NCI-H510A treated with DMSO at 0.1 percent for 48 hours (cell line): ENCODE measurements around the gene SPATS2L.
A peak's percentile ranks its signal among the peaks of the same experiment; 100 is the strongest.

Experiments used
- DNase-seq: peaks from one replicate; lab custom pipeline; 2025; lab: John Stamatoyannopoulos, UW

SPATS2L gene

DNA sequence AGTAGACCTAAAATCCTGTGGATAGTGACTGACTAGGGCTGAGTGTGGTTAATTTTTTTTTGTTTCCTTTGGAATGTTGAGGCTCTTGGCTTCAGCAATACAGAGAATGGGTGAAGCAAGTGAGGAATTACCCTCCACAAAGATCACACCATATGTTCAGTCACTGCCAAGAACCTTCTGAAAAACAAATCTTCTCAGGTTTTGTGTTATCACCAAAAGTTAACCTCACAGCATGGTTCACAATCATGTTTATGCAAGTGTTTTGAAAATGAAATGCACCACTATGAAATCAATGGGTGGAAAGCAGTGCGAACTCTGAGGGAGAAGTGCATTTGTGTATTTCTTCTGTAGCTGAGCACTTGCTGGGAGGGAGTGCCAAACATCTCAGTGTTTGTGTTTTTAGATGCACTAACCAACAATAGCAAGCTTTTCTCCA lies 44.4 kb downstream of the SPATS2L start:
- no peak for DNase-seq

GRCh38 chr2:200351815-200352214 lies 45.3 kb downstream of the SPATS2L start:
- no peak for DNase-seq

- no peak for DNase-seq
Measured at GRCh38 chr2:200352636-200353035, 46.1 kb downstream of the SPATS2L start.

- no peak for DNase-seq
Measured at GRCh38 chr2:200353120-200353519, 46.6 kb downstream of the SPATS2L start.

DNA sequence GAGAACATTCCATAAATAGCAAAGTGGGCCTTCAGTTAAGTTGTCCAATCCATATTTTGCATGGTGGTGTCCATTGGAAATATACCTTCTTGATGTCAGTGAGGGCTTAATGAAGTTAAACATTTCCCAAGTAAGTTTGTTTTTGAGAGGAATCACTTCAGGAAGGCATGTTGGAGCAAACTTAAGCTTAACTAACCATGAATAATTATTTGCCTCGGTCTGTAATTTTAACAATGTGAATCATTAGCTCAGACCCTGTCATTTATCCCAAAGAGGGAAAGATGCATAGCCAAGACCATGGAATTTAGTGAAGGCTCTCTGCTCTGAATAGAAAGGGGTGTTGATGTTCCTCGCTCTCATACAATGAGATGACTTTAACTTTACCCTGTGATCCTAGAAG lies 47.4 kb downstream of the SPATS2L start:
- DNase-seq: no peak

DNA sequence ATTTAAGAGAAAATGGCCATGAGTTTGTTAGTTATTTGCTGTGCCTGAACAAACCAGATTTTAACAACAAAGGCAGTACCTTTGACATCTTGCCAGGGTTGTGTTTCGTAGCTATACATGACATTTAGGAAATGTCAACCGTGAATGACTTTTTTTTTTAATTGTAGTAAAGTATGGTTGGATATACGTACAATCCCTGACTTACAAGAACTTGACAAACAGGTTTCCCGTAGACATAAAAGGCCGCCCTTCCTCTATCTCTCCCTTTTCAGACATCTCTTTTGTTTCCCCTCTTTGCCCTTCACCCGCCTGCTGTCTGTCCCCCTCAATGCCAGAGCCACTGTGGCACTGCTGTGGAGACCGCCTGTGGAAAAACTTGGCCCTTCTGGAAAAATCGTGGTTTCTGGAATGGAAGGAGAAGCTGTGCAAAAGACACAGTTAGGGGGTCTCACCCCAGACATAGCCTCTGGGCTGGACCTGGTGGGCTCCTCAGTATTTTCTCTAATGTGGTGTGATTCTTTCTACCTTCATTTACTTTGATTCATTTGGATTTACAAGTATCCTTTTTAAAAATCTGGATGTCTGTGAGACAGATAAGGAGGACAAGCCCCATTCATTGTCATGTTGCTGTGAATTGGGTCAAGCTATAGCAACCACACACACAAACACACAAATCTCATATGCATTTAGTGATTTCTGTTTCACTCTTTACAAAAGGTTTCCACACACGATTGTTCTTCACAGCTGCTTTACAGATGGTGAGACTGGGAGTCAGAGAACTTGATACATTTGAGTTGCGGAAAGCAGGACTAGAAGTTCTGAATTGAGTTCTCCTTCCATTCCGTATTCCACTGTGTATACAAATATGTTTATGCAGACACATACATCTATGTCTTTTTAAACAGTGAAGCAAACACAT lies 48.6 kb downstream of the SPATS2L start:
- DNase-seq: peak; percentile 70

- DNase-seq: no peak
Measured at GRCh38 chr2:200356321-200356720, 49.8 kb downstream of the SPATS2L start.

- no peak for DNase-seq
Measured at GRCh38 chr2:200356857-200357384, 50.4 kb downstream of the SPATS2L start.

GRCh38 chr2:200357845-200358244 lies 51.4 kb downstream of the SPATS2L start:
- DNase-seq: no peak

DNA sequence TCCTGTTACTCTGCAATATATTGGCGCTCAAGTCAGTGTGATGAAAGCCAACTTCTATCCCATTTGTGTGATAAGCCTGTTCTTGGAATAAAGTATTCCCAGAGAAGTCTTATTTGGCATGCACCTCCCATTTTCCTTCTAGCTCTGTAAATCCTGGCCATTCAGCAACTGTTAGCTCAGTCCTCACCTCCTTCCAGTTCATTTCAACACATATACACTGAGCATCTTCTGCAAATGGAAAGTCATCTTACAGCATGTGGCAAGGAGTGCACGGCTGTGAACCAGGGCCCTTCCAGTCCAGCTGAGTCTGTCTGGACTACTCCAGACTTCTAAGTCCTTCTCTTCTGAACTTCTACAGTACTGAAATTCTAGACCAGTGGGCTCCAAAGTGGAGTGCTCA lies 53.1 kb downstream of the SPATS2L start:
- no peak for DNase-seq

DNA sequence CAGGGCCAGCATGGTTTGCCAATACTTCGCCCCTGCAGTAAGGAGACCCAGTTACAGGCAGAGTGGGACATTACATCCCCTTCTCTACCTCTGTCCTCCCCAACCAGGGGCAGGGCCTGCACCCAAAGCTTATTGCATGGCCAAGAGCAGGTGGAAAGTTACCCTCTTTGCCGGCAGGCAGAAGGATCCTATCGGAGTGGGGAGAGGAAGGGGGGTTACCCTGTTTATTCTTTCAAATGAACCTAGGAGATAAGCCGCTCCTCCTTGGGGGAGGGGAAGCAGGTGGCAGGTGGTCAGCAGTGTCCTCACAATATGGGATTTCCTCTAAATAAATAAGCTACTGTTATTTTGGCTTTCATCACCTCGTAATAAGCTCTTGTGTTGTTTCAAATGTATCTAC lies 53.9 kb downstream of the SPATS2L start:
- peak; percentile 79 for DNase-seq

DNA sequence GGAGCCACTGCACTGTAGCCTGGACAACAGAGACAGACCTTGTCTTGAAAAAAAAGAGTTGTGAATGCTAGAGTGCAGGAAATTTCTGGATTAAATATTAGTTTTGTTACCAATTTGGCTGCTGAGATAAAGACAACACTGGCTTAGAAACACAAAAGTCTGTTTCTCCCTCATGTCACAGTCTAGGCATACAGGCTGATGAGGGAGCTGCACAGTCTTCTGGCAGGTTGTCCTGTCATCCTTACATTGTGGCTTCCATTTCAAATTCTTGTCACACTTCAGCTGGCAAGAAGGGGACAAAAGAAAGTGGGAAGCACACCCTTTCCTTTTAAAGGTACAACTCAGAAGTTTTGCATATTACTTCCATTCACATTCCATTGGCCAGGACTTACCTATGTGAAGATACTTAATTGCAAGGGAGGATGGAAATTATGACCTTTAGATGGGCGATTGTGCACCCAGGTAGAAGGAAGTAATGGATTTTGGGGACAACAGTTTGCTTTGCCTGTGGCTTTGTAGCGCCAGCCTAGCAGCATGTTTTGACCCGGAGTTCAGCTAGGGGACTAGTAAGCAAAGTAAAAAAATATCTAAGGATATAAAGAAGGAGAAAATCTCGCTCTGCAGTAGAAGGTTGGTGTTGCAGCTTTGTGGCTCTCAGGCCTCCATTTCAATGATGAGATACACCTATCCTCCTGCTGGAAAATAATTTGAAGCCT lies 55.9 kb downstream of the SPATS2L start:
- no peak for DNase-seq

DNA sequence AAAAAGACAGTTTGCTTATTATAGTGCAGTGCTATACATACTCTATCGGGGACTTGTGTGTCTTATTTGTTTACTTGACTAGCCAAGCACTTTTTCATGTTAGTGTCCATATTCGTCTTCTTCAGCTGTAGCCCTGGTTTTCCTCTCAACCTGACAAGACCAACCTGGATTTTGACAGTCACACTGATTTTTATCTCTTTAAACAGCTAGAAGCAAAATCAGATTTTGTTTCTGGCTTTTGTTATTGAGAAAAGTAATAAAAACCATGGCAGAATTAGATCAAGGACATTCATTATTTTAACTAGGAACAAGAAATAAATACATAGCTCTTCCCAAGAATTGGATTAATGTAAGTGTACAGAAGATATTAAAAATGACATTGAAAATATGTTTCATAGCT lies 56.8 kb downstream of the SPATS2L start:
- no peak for DNase-seq

- no peak for DNase-seq
Measured at GRCh38 chr2:200364142-200364541, 57.6 kb downstream of the SPATS2L start.

DNA sequence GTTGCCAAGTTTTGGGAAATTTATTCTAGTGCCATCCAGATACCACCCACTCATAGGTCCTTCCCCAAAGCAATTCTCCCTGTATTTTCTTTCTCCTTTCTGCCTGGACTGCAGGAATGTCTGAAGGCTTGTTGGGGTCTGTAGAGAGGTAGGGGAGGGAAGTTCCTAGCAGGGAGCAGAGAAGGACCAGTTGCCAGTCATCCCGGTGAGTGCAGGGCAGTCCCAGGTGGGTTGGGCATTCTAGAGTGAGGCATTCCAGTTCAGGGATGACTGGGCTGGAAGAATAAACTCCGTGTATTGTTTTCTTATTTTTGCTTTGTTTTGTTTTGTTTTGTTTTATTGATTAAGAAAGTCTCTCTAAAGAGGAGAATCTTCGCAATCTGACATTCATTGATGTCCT lies 58.1 kb downstream of the SPATS2L start:
- DNase-seq: no peak

- no peak for DNase-seq
Measured at GRCh38 chr2:200365209-200365608, 58.7 kb downstream of the SPATS2L start.

GRCh38 chr2:200367155-200367554 lies 60.7 kb downstream of the SPATS2L start:
- no peak for DNase-seq

- DNase-seq: no peak
Measured at GRCh38 chr2:200369886-200370285, 63.4 kb downstream of the SPATS2L start.

- no peak for DNase-seq
Measured at GRCh38 chr2:200373231-200373630, 66.7 kb downstream of the SPATS2L start.

GRCh38 chr2:200373973-200374416 lies 67.5 kb downstream of the SPATS2L start:
- no peak for DNase-seq

DNA sequence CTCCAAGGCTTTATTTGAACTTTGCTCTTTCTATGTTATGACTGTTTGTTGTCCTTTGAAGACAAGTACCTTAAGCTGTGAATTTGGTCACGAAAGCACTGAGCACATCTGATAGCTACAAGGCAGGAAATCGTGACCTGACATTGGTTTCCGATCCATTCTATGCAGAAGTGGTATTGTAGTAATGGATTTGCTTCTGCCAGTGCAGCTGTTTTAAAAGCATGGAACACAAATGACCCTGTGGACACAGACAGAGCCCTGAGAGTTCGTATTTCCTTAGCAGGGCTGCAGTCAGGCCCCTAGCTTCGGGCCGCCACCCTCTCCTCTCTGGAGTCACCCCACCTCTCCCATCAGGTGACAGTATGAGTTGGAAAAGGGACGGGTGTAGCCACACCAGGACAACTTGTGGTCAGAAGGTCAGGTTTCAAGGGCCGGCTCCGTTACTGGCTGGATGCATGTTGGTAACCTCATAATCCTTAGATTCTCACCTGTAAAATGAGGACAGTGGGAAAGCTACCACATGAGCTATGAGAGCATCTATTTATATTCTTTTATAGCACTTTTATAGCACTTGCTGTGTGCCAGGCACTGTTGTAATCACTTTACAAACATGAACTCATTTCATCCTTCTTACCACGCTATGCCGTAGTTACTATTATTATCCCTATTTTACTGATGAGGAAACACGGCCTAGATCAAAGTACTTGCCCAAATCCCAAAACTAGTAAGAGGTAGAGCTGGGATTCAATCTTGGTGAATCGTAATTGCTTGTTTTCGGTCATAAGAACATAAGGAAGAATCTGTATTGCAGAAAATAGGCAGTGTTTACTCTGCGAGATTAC lies 70.2 kb downstream of the SPATS2L start:
- peak; percentile 63 for DNase-seq
